Measurements from ENCODE around the gene CMC2. TPM values are rescaled to one million over a fixed set of nuclear protein-coding genes. Genes with fewer than 3 reads are reported as not detected.

CMC2 gene
- total RNA-seq, 1 donor from 2014 or later, result 6.6 TPM

GRCh38 chr16:80971819-80972218 is 34.9 kb downstream of the CMC2 start:
- TF ChIP-seq CTCF (IDR thresholded peaks at IDR 0.05) (no peak), POLR2A (IDR thresholded peaks at IDR 0.05) (no peak), POLR2AphosphoS5 (IDR thresholded peaks at IDR 0.05; ENCODE audit: insufficient read depth in 1 of 2, low read depth in 1 of 2) (no peak)
- H3K9me3 ChIP-seq, result no peaks in the 10 kb centered on the region
- no peak overlapping the region for H3K4me3 ChIP-seq
- no peaks in the 10 kb centered on the region for H3K27me3 ChIP-seq
- no peaks in the 10 kb centered on the region for H3K4me1 ChIP-seq
- peaks cover 0 to 5% of the 10 kb centered on the region in 2 donors for H3K36me3 ChIP-seq
- no peak for DNase-seq (ENCODE audit: extremely low spot score in 2 of 2)
- intact Hi-C loops (cut with DNase I), result no loop called here
- no peak overlapping the region for H3K27ac ChIP-seq

- Histone ChIP-seq H3K36me3 (peaks cover 0 to 5% of the 10 kb centered on the region in 2 donors), H3K27ac (no peak overlapping the region), H3K4me3 (no peak overlapping the region), H3K9me3 (no peaks in the 10 kb centered on the region), H3K27me3 (no peaks in the 10 kb centered on the region), H3K4me1 (no peaks in the 10 kb centered on the region)
- no peak for TF ChIP-seq POLR2AphosphoS5 (IDR thresholded peaks at IDR 0.05; ENCODE audit: insufficient read depth in 1 of 2, low read depth in 1 of 2)
- no peak for TF ChIP-seq POLR2A (IDR thresholded peaks at IDR 0.05)
- TF ChIP-seq CTCF (IDR thresholded peaks at IDR 0.05), result no peak
- intact Hi-C loops (cut with DNase I), result no loop called here
- DNase-seq (ENCODE audit: extremely low spot score in 2 of 2), result no peak
Measured at GRCh38 chr16:80969114-80969484, 37.6 kb downstream of the CMC2 start.

GRCh38 chr16:80968386-80969113 is 38.1 kb downstream of the CMC2 start:
- Histone ChIP-seq H3K4me3 (no peak overlapping the region), H3K36me3 (peaks cover 0 to 5% of the 10 kb centered on the region in 2 donors), H3K27me3 (no peaks in the 10 kb centered on the region), H3K27ac (no peak overlapping the region), H3K4me1 (no peaks in the 10 kb centered on the region), H3K9me3 (no peaks in the 10 kb centered on the region)
- intact Hi-C loops (cut with DNase I), result no loop called here
- no peak for DNase-seq (ENCODE audit: extremely low spot score in 2 of 2)
- TF ChIP-seq POLR2AphosphoS5 (IDR thresholded peaks at IDR 0.05; ENCODE audit: insufficient read depth in 1 of 2, low read depth in 1 of 2) (no peak), POLR2A (IDR thresholded peaks at IDR 0.05) (no peak), CTCF (IDR thresholded peaks at IDR 0.05) (no peak)

GRCh38 chr16:80966617-80967016 is 40.1 kb downstream of the CMC2 start:
- H3K4me1 ChIP-seq, result no peaks in the 10 kb centered on the region
- peaks cover 0 to 5% of the 10 kb centered on the region in 2 donors for H3K36me3 ChIP-seq
- no peak for DNase-seq (ENCODE audit: extremely low spot score in 2 of 2)
- H3K27me3 ChIP-seq, result no peaks in the 10 kb centered on the region
- H3K9me3 ChIP-seq, result no peaks in the 10 kb centered on the region
- intact Hi-C loops (cut with DNase I), result no loop called here
- H3K27ac ChIP-seq, result no peak overlapping the region
- H3K4me3 ChIP-seq, result no peak overlapping the region
- TF ChIP-seq POLR2A (IDR thresholded peaks at IDR 0.05) (no peak), POLR2AphosphoS5 (IDR thresholded peaks at IDR 0.05; ENCODE audit: insufficient read depth in 1 of 2, low read depth in 1 of 2) (no peak), CTCF (IDR thresholded peaks at IDR 0.05) (no peak)

GRCh38 chr16:80964351-80964750 is 42.3 kb downstream of the CMC2 start:
- intact Hi-C loops (cut with DNase I), result no loop called here
- H3K4me3 ChIP-seq, result no peak overlapping the region
- no peak for DNase-seq (ENCODE audit: extremely low spot score in 2 of 2)
- H3K9me3 ChIP-seq, result no peaks in the 10 kb centered on the region
- no peak for TF ChIP-seq CTCF (IDR thresholded peaks at IDR 0.05)
- no peak for TF ChIP-seq POLR2A (IDR thresholded peaks at IDR 0.05)
- TF ChIP-seq POLR2AphosphoS5 (IDR thresholded peaks at IDR 0.05; ENCODE audit: insufficient read depth in 1 of 2, low read depth in 1 of 2), result no peak
- H3K36me3 ChIP-seq, result no peaks in the 10 kb centered on the region
- H3K27me3 ChIP-seq, result no peaks in the 10 kb centered on the region
- H3K4me1 ChIP-seq, result no peaks in the 10 kb centered on the region
- H3K27ac ChIP-seq, result no peak overlapping the region

All from vagina (tissue), 2 donors.